ENCODE data around the gene ZNF3. TPM values are rescaled to one million over a fixed set of nuclear protein-coding genes. Genes with fewer than 3 reads are reported as not detected.

Gene ZNF3
- total and polyA plus RNA-seq, 2 donors from 2014 or later: 15.8 to 30.8 TPM

- no peak for TF ChIP-seq CTCF (IDR thresholded peaks at IDR 0.05; ENCODE audit: borderline replicate concordance, extremely low read depth, insufficient read depth)
- H3K4me1 ChIP-seq (ENCODE audit: control insufficient read depth in 2 of 3, insufficient read depth in 2 of 3, low read depth in 1 of 3, low read length in 3 of 3): peaks cover 2 to 21% (median 10%) of the 10 kb centered on the region in 3 donors
- no peaks in the 10 kb centered on the region for H3K27me3 ChIP-seq (ENCODE audit: control insufficient read depth, insufficient read depth, low read length)
- H3K27ac ChIP-seq (ENCODE audit: low read depth in 2 of 2, low read length in 2 of 2): no peak overlapping the region
- intact Hi-C loops (cut with DNase I): no loop called here
- peaks cover 0 to 3% (median 0%) of the 10 kb centered on the region in 3 donors for H3K9me3 ChIP-seq (ENCODE audit: control insufficient read depth in 2 of 3, insufficient read depth in 1 of 3, low read length in 3 of 3)
- H3K9ac ChIP-seq (ENCODE audit: low read length in 3 of 3): no peak overlapping the region
- DNase-seq (no peak), FAIRE-seq (no peak)
- no peak overlapping the region for H3K4me3 ChIP-seq (ENCODE audit: low read length in 3 of 3)
- peaks cover 16 to 22% (median 17%) of the 10 kb centered on the region in 3 donors for H3K36me3 ChIP-seq (ENCODE audit: control insufficient read depth in 2 of 3, insufficient read depth in 3 of 3, low read length in 3 of 3)
Observed at GRCh38 chr7:100079024-100079560, 2.4 kb downstream of the ZNF3 start.

GRCh38 chr7:100077205-100077604 lies 4.3 kb downstream of the ZNF3 start:
- no peak overlapping the region for H3K9ac ChIP-seq (ENCODE audit: low read length in 3 of 3)
- no peaks in the 10 kb centered on the region for H3K27me3 ChIP-seq (ENCODE audit: control insufficient read depth, insufficient read depth, low read length)
- FAIRE-seq (no peak), DNase-seq (no peak)
- peaks cover 31 to 36% (median 35%) of the 10 kb centered on the region in 3 donors for H3K36me3 ChIP-seq (ENCODE audit: control insufficient read depth in 2 of 3, insufficient read depth in 3 of 3, low read length in 3 of 3)
- no peak for TF ChIP-seq CTCF (IDR thresholded peaks at IDR 0.05; ENCODE audit: borderline replicate concordance, extremely low read depth, insufficient read depth)
- no peak overlapping the region for H3K27ac ChIP-seq (ENCODE audit: low read depth in 2 of 2, low read length in 2 of 2)
- H3K4me1 ChIP-seq (ENCODE audit: control insufficient read depth in 2 of 3, insufficient read depth in 2 of 3, low read depth in 1 of 3, low read length in 3 of 3): peaks cover 0 to 16% (median 5%) of the 10 kb centered on the region in 3 donors
- intact Hi-C loops (cut with DNase I): no loop called here
- H3K9me3 ChIP-seq (ENCODE audit: control insufficient read depth in 2 of 3, insufficient read depth in 1 of 3, low read length in 3 of 3): peaks cover 0 to 7% (median 4%) of the 10 kb centered on the region in 3 donors
- H3K4me3 ChIP-seq (ENCODE audit: low read length in 3 of 3): no peak overlapping the region

- FAIRE-seq (no peak), DNase-seq (no peak)
- Histone ChIP-seq H3K27ac (ENCODE audit: low read depth in 2 of 2, low read length in 2 of 2) (no peak overlapping the region), H3K4me3 (ENCODE audit: low read length in 3 of 3) (no peak overlapping the region), H3K9me3 (ENCODE audit: control insufficient read depth in 2 of 3, insufficient read depth in 1 of 3, low read length in 3 of 3) (peaks cover 11 to 22% (median 16%) of the 10 kb centered on the region in 3 donors), H3K27me3 (ENCODE audit: control insufficient read depth, insufficient read depth, low read length) (no peaks in the 10 kb centered on the region), H3K9ac (ENCODE audit: low read length in 3 of 3) (no peak overlapping the region), H3K4me1 (ENCODE audit: control insufficient read depth in 2 of 3, insufficient read depth in 2 of 3, low read depth in 1 of 3, low read length in 3 of 3) (peaks cover 0 to 13% (median 5%) of the 10 kb centered on the region in 3 donors), H3K36me3 (ENCODE audit: control insufficient read depth in 2 of 3, insufficient read depth in 3 of 3, low read length in 3 of 3) (peaks cover 48 to 53% (median 53%) of the 10 kb centered on the region in 3 donors)
- intact Hi-C loops (cut with DNase I): no loop called here
- TF ChIP-seq CTCF (IDR thresholded peaks at IDR 0.05; ENCODE audit: borderline replicate concordance, extremely low read depth, insufficient read depth): no peak
Observed at GRCh38 chr7:100075418-100075817, 6.1 kb downstream of the ZNF3 start.
